ENCODE measurements around the gene ANKRD37. TPM values are rescaled to one million over a fixed set of nuclear protein-coding genes. Genes with fewer than 3 reads are reported as not detected.

The ANKRD37 gene
- total RNA-seq, 1 donor from 2014 or later = 15.1 TPM

DNA sequence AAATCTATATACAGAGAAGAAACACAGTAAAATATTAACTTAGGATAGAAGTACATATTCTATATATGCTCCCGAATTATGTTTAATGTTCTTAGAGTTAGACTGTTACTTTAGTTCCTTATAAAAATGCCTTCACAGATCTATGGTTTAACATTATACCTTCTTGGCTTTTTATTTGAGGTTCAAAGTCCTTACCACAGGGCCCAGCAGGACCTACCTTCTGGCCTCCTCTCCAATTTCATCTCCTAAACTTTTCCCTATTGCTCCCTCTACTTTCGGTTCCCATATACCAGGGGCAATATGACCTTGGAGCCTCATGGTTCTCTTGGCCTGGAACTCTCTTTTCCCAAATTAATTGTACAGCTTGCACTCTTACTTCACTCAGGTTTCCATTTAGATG lies 11.8 kb downstream of the ANKRD37 start:
- Histone ChIP-seq H3K9me3 (ENCODE audit: control insufficient read depth in 3 of 3, low read length in 3 of 3) (peaks cover 0 to 3% (median 0%) of the 10 kb centered on the region in 3 donors), H3K27me3 (ENCODE audit: control insufficient read depth in 3 of 3, insufficient read depth in 3 of 3, low read length in 3 of 3) (no peaks in the 10 kb centered on the region), H3K4me1 (ENCODE audit: control insufficient read depth in 3 of 3, insufficient read depth in 3 of 3, low read length in 3 of 3) (no peaks in the 10 kb centered on the region), H3K27ac (ENCODE audit: low read depth, low read length) (no peak overlapping the region), H3K36me3 (ENCODE audit: control insufficient read depth in 3 of 3, insufficient read depth in 3 of 3, low read length in 3 of 3) (peaks cover 21 to 49% (median 32%) of the 10 kb centered on the region in 3 donors), H3K9ac (ENCODE audit: low read depth in 1 of 3, low read length in 3 of 3) (no peak overlapping the region), H3K4me3 (ENCODE audit: low read length in 3 of 3) (no peak overlapping the region)

- no peaks in the 10 kb centered on the region for H3K27me3 ChIP-seq (ENCODE audit: control insufficient read depth in 3 of 3, insufficient read depth in 3 of 3, low read length in 3 of 3)
- no peaks in the 10 kb centered on the region for H3K4me1 ChIP-seq (ENCODE audit: control insufficient read depth in 3 of 3, insufficient read depth in 3 of 3, low read length in 3 of 3)
- H3K9ac ChIP-seq (ENCODE audit: low read depth in 1 of 3, low read length in 3 of 3) = no peak overlapping the region
- H3K36me3 ChIP-seq (ENCODE audit: control insufficient read depth in 3 of 3, insufficient read depth in 3 of 3, low read length in 3 of 3) = peaks cover 16 to 44% (median 42%) of the 10 kb centered on the region in 3 donors
- peaks cover 0 to 3% (median 0%) of the 10 kb centered on the region in 3 donors for H3K9me3 ChIP-seq (ENCODE audit: control insufficient read depth in 3 of 3, low read length in 3 of 3)
- H3K27ac ChIP-seq (ENCODE audit: low read depth, low read length) = no peak overlapping the region
- no peak overlapping the region for H3K4me3 ChIP-seq (ENCODE audit: low read length in 3 of 3)
These were observed 15.2 kb downstream of the ANKRD37 start for GRCh38 chr4:185411849-185412248.

DNA sequence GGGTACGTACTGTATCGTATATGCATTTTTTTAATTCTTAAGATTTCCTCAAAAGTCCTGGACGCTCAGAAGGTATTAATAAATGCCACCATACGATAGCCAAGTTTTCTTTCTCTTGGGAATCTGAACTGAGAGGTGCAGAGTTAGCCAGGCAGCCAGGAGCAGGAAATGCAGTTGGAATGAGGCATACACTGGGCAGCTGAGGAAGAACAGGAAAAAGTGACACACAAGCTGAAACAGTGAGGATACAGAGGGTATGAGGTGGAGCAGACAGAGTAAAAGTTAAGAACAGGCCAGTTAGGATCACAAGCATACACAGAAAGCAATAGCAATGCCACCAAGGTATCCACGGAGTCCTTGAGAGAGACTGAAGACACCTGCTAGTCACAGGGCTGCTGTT lies 15.8 kb downstream of the ANKRD37 start:
- Histone ChIP-seq H3K4me3 (ENCODE audit: low read length in 3 of 3) (no peak overlapping the region), H3K4me1 (ENCODE audit: control insufficient read depth in 3 of 3, insufficient read depth in 3 of 3, low read length in 3 of 3) (no peaks in the 10 kb centered on the region), H3K27ac (ENCODE audit: low read depth, low read length) (peak overlapping the region; percentile 6), H3K9me3 (ENCODE audit: control insufficient read depth in 3 of 3, low read length in 3 of 3) (peaks cover 0 to 3% (median 0%) of the 10 kb centered on the region in 3 donors), H3K36me3 (ENCODE audit: control insufficient read depth in 3 of 3, insufficient read depth in 3 of 3, low read length in 3 of 3) (peaks cover 16 to 50% (median 47%) of the 10 kb centered on the region in 3 donors), H3K9ac (ENCODE audit: low read depth in 1 of 3, low read length in 3 of 3) (no peak overlapping the region), H3K27me3 (ENCODE audit: control insufficient read depth in 3 of 3, insufficient read depth in 3 of 3, low read length in 3 of 3) (no peaks in the 10 kb centered on the region)

GRCh38 chr4:185416955-185417354 lies 20.3 kb downstream of the ANKRD37 start:
- Histone ChIP-seq H3K4me1 (ENCODE audit: control insufficient read depth in 3 of 3, insufficient read depth in 3 of 3, low read length in 3 of 3) (peaks cover 5 to 9% (median 6%) of the 10 kb centered on the region in 3 donors), H3K36me3 (ENCODE audit: control insufficient read depth in 3 of 3, insufficient read depth in 3 of 3, low read length in 3 of 3) (peaks cover 13 to 43% (median 42%) of the 10 kb centered on the region in 3 donors), H3K27me3 (ENCODE audit: control insufficient read depth in 3 of 3, insufficient read depth in 3 of 3, low read length in 3 of 3) (no peaks in the 10 kb centered on the region), H3K4me3 (ENCODE audit: low read length in 3 of 3) (no peak overlapping the region), H3K9me3 (ENCODE audit: control insufficient read depth in 3 of 3, low read length in 3 of 3) (no peaks in the 10 kb centered on the region), H3K27ac (ENCODE audit: low read depth, low read length) (no peak overlapping the region), H3K9ac (ENCODE audit: low read depth in 1 of 3, low read length in 3 of 3) (no peak overlapping the region)

- Histone ChIP-seq H3K9ac (ENCODE audit: low read depth in 1 of 3, low read length in 3 of 3) (no peak overlapping the region), H3K4me3 (ENCODE audit: low read length in 3 of 3) (no peak overlapping the region), H3K9me3 (ENCODE audit: control insufficient read depth in 3 of 3, low read length in 3 of 3) (no peaks in the 10 kb centered on the region), H3K4me1 (ENCODE audit: control insufficient read depth in 3 of 3, insufficient read depth in 3 of 3, low read length in 3 of 3) (peaks cover 21 to 27% (median 21%) of the 10 kb centered on the region in 3 donors), H3K36me3 (ENCODE audit: control insufficient read depth in 3 of 3, insufficient read depth in 3 of 3, low read length in 3 of 3) (peaks cover 4 to 23% (median 21%) of the 10 kb centered on the region in 3 donors), H3K27me3 (ENCODE audit: control insufficient read depth in 3 of 3, insufficient read depth in 3 of 3, low read length in 3 of 3) (no peaks in the 10 kb centered on the region), H3K27ac (ENCODE audit: low read depth, low read length) (no peak overlapping the region)
These were observed 24.9 kb downstream of the ANKRD37 start for GRCh38 chr4:185421366-185422124.

DNA sequence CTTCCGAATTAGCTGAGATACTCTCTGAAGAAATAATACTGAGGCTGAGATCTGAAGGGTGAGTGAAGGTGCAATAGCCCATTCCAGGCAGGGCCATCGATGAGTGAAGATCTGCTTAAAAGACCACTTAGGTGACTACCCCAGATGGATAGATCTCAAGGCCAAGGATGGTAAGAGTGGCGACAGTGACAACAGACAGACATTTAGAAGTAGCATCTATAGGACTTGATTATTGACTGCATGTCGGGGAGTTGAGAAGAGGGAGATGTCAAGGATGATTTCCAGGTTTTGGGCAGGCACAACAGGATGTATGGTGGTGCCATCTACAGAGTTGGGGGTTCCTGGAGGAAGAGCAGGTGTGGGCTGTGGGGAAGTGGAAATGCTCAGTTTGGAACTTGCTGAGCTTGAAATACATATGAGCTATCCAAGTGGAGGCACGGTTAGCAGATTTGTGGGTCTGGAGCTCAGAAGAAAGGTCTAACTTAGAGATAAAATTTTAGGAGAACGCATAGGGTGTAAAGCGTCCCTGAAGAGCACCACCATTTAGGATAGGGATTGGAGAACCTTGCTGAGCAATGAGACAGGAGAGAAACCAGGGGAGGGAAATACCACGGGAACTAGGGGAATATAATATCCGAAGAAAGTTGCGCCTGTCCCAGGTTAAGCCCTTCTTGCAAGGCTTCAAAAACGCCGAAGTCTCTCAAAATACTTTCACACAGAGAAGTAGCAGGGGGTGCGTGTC lies 28.4 kb downstream of the ANKRD37 start:
- peaks cover 3 to 6% (median 6%) of the 10 kb centered on the region in 3 donors for H3K36me3 ChIP-seq (ENCODE audit: control insufficient read depth in 3 of 3, insufficient read depth in 3 of 3, low read length in 3 of 3)
- peak overlapping the region; percentile 98 for H3K27ac ChIP-seq (ENCODE audit: low read depth, low read length)
- peak overlapping the region; percentile 96 to 100 (median 98) for H3K9ac ChIP-seq (ENCODE audit: low read depth in 1 of 3, low read length in 3 of 3)
- peak overlapping the region; percentile 95 to 98 (median 97) for H3K4me3 ChIP-seq (ENCODE audit: low read length in 3 of 3)
- no peaks in the 10 kb centered on the region for H3K27me3 ChIP-seq (ENCODE audit: control insufficient read depth in 3 of 3, insufficient read depth in 3 of 3, low read length in 3 of 3)
- no peaks in the 10 kb centered on the region for H3K9me3 ChIP-seq (ENCODE audit: control insufficient read depth in 3 of 3, low read length in 3 of 3)
- peaks cover 21 to 27% (median 21%) of the 10 kb centered on the region in 3 donors for H3K4me1 ChIP-seq (ENCODE audit: control insufficient read depth in 3 of 3, insufficient read depth in 3 of 3, low read length in 3 of 3)

GRCh38 chr4:185425647-185426352 lies 29.2 kb downstream of the ANKRD37 start, which contains the start of gene UFSP2:
Gene UFSP2 (minus strand): TSS chr4:185425964. CDS start chr4:185425868, 96 bp downstream.
- Histone ChIP-seq H3K4me3 (ENCODE audit: low read length in 3 of 3) (peak within 1 kb of the TSS; percentile 95 to 98 (median 97)), H3K27me3 (ENCODE audit: control insufficient read depth in 3 of 3, insufficient read depth in 3 of 3, low read length in 3 of 3) (no peaks in the 10 kb centered on the region), H3K9ac (ENCODE audit: low read depth in 1 of 3, low read length in 3 of 3) (peak within 1 kb of the TSS; percentile 96 to 100 (median 98)), H3K9me3 (ENCODE audit: control insufficient read depth in 3 of 3, low read length in 3 of 3) (no peaks in the 10 kb centered on the region), H3K4me1 (ENCODE audit: control insufficient read depth in 3 of 3, insufficient read depth in 3 of 3, low read length in 3 of 3) (peaks cover 21 to 27% (median 21%) of the 10 kb centered on the region in 3 donors), H3K36me3 (ENCODE audit: control insufficient read depth in 3 of 3, insufficient read depth in 3 of 3, low read length in 3 of 3) (peaks cover 3 to 6% (median 6%) of the 10 kb centered on the region in 3 donors), H3K27ac (ENCODE audit: low read depth, low read length) (peak within 1 kb of the TSS; percentile 98)

DNA sequence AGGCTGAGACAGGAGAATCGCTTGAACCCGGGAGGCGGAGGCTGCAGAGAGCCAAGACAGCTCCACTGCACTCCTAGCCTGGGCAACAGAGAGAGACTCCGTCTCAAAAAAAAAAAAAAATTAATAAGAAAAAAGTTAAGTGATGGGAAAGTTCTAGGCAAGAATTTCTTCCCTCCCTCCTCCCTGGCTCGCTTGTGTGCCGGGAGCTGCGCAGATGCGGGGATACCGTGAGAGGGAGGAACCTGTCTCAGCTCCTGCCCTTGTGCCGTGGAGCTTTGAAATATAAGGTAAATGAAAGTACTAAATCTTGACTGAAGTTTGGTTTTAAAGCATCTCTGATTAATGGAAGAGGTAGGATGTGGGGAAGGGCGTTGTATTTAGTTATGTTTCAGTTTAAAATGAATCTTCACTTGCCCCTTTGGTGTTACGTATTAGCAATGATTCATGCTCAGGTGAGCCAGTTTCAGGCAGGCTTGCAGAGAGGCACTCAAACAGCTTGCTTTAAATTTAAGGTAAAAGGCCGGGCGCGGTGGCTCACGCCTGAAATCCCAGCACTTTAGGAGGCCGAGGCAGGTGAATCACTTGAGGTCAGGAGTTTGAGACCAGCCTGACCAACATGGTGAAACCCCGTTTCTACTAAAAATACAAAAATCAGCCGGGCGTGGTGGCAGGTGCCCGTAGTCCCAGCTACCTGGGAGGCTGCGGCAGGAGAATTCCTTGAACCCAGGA lies 30.5 kb downstream of the ANKRD37 start:
- no peaks in the 10 kb centered on the region for H3K36me3 ChIP-seq (ENCODE audit: control insufficient read depth in 3 of 3, insufficient read depth in 3 of 3, low read length in 3 of 3)
- peaks cover 14 to 18% (median 15%) of the 10 kb centered on the region in 3 donors for H3K4me1 ChIP-seq (ENCODE audit: control insufficient read depth in 3 of 3, insufficient read depth in 3 of 3, low read length in 3 of 3)
- H3K9ac ChIP-seq (ENCODE audit: low read depth in 1 of 3, low read length in 3 of 3) = no peak overlapping the region
- no peaks in the 10 kb centered on the region for H3K27me3 ChIP-seq (ENCODE audit: control insufficient read depth in 3 of 3, insufficient read depth in 3 of 3, low read length in 3 of 3)
- H3K9me3 ChIP-seq (ENCODE audit: control insufficient read depth in 3 of 3, low read length in 3 of 3) = no peaks in the 10 kb centered on the region
- H3K4me3 ChIP-seq (ENCODE audit: low read length in 3 of 3) = no peak overlapping the region
- no peak overlapping the region for H3K27ac ChIP-seq (ENCODE audit: low read depth, low read length)

DNA sequence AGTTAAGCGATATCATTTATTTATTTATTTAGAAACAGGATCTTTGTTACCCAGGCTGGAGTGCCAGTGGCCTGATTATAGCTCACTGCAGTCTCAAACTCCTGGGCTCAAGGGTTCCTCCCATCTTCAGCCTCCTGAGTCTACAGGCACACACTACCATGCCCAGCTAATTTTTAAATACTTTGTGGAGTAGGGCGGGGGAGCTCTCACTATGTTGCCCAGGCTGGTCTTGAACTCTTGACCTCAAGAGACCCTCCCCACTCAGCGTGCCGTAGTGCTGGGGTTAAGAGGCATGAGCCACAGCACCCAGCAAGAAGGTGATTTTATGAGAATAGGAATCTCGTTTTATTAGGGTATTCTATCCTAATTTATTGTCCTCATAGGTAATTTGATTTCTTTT lies 33.0 kb downstream of the ANKRD37 start:
- H3K4me3 ChIP-seq (ENCODE audit: low read length in 3 of 3) = no peak overlapping the region
- H3K36me3 ChIP-seq (ENCODE audit: control insufficient read depth in 3 of 3, insufficient read depth in 3 of 3, low read length in 3 of 3) = no peaks in the 10 kb centered on the region
- H3K27ac ChIP-seq (ENCODE audit: low read depth, low read length) = no peak overlapping the region
- H3K27me3 ChIP-seq (ENCODE audit: control insufficient read depth in 3 of 3, insufficient read depth in 3 of 3, low read length in 3 of 3) = no peaks in the 10 kb centered on the region
- no peaks in the 10 kb centered on the region for H3K9me3 ChIP-seq (ENCODE audit: control insufficient read depth in 3 of 3, low read length in 3 of 3)
- peaks cover 4 to 12% (median 8%) of the 10 kb centered on the region in 3 donors for H3K4me1 ChIP-seq (ENCODE audit: control insufficient read depth in 3 of 3, insufficient read depth in 3 of 3, low read length in 3 of 3)
- H3K9ac ChIP-seq (ENCODE audit: low read depth in 1 of 3, low read length in 3 of 3) = no peak overlapping the region
